Parathyroid adenoma (tissue), 2 donors: ENCODE measurements around the gene CHM.

Experiments used
- H2AFZ ChIP-seq: fragments of 300-600 bp; sonication (generic); one replicate; pipeline ENCODE4 v1.7.0; 2017; ENCODE audit warnings: antibody characterized with exemption, mild to moderate bottlenecking
- H3K27ac ChIP-seq: fragments of 300-600 bp; sonication (generic); one replicate; pipeline ENCODE4 v1.7.0; 2017
- H3K27me3 ChIP-seq: fragments of 300-600 bp; sonication (generic); one replicate; pipeline ENCODE4 v1.7.0; 2017; ENCODE audit warnings: low read length; ENCODE audit not compliant: control insufficient read depth, insufficient read depth
- H3K36me3 ChIP-seq: fragments of 300-600 bp; sonication (generic); one replicate; pipeline ENCODE4 v1.7.0; 2017; ENCODE audit warnings: low read length; ENCODE audit not compliant: control insufficient read depth, insufficient read depth
- H3K4me1 ChIP-seq: fragments of 300-600 bp; sonication (generic); one replicate; pipeline ENCODE4 v1.7.0; 2017; ENCODE audit warnings: control low read depth
- H3K4me2 ChIP-seq: fragments of 300-600 bp; sonication (generic); one replicate; pipeline ENCODE4 v1.7.0; 2017; ENCODE audit warnings: low read length
- H3K4me3 ChIP-seq: fragments of 300-600 bp; sonication (generic); one replicate; pipeline ENCODE4 v1.7.0; 2017; ENCODE audit warnings: low read depth, low read length
- H3K79me2 ChIP-seq: fragments of 300-600 bp; sonication (generic); one replicate; pipeline ENCODE4 v1.7.0; 2017; ENCODE audit warnings: control low read depth
- H3K9ac ChIP-seq: fragments of 300-600 bp; sonication (generic); one replicate; pipeline ENCODE4 v1.7.0; 2017; ENCODE audit warnings: mild to moderate bottlenecking
- H3K9me3 ChIP-seq: fragments of 300-600 bp; sonication (generic); one replicate; pipeline ENCODE4 v1.7.0; 2017; ENCODE audit warnings: low read length; ENCODE audit not compliant: control insufficient read depth
- CTCF ChIP-seq: fragments of 300-600 bp; sonication (generic); IDR thresholded peaks from one replicate; pipeline ENCODE4 v1.7.0; 2017; ENCODE audit warnings: antibody characterized with exemption, mild to moderate bottlenecking
- donor health status: primary hyperparathyroidism.

The CHM gene

GRCh38 chrX:85897362-85898126 lies 149.8 kb downstream of the CHM start:
- TF ChIP-seq CTCF = no peak
- Histone ChIP-seq H3K27me3 (no peaks in the 10 kb centered on the region), H3K36me3 (no peaks in the 10 kb centered on the region), H3K4me3 (no peak overlapping the region), H3K9me3 (no peaks in the 10 kb centered on the region), H2AFZ (no peak overlapping the region), H3K4me2 (no peak overlapping the region), H3K9ac (no peak overlapping the region), H3K4me1 (no peaks in the 10 kb centered on the region), H3K27ac (no peak overlapping the region), H3K79me2 (no peaks in the 10 kb centered on the region)

- H3K4me3 ChIP-seq = no peak overlapping the region
- H3K27me3 ChIP-seq = no peaks in the 10 kb centered on the region
- no peaks in the 10 kb centered on the region for H3K36me3 ChIP-seq
- H2AFZ ChIP-seq = no peak overlapping the region
- no peak overlapping the region for H3K27ac ChIP-seq
- H3K79me2 ChIP-seq = no peaks in the 10 kb centered on the region
- no peaks in the 10 kb centered on the region for H3K4me1 ChIP-seq
- no peak overlapping the region for H3K9ac ChIP-seq
- no peaks in the 10 kb centered on the region for H3K9me3 ChIP-seq
- no peak overlapping the region for H3K4me2 ChIP-seq
- TF ChIP-seq CTCF = no peak
Measured at GRCh38 chrX:85882601-85883000, 164.8 kb downstream of the CHM start.

- no peaks in the 10 kb centered on the region for H3K27me3 ChIP-seq
- H3K79me2 ChIP-seq = no peaks in the 10 kb centered on the region
- H3K4me3 ChIP-seq = no peak overlapping the region
- H3K36me3 ChIP-seq = no peaks in the 10 kb centered on the region
- no peak for TF ChIP-seq CTCF
- H3K9me3 ChIP-seq = no peaks in the 10 kb centered on the region
- no peaks in the 10 kb centered on the region for H3K4me1 ChIP-seq
- no peak overlapping the region for H3K27ac ChIP-seq
- H2AFZ ChIP-seq = no peak overlapping the region
- no peak overlapping the region for H3K9ac ChIP-seq
- no peak overlapping the region for H3K4me2 ChIP-seq
Measured at GRCh38 chrX:85870585-85870984, 176.8 kb downstream of the CHM start.

GRCh38 chrX:85865324-85865723 lies 182.0 kb downstream of the CHM start:
- TF ChIP-seq CTCF = no peak
- no peak overlapping the region for H2AFZ ChIP-seq

DNA sequence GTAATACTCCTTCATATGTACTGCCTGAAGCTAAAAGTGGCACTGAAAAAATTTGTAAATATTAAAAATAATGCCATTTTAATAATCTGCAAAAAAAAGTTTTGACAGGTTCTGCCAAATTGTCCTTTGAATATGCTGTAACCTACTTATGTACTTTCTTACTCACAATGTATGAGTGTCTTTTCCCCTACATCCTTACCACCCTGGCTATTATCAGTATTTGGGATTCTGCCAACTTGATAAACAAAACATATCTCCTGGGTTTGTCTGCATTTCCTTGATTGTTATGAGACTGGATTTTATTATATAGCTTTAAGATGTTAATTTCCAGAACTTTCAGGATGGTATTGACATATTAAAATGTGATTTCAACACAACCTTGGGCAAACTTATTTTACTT lies 187.9 kb downstream of the CHM start:
- H2AFZ ChIP-seq = no peak overlapping the region
- H3K27me3 ChIP-seq = no peaks in the 10 kb centered on the region
- no peak overlapping the region for H3K9ac ChIP-seq
- H3K27ac ChIP-seq = no peak overlapping the region
- H3K4me2 ChIP-seq = no peak overlapping the region
- no peak overlapping the region for H3K4me3 ChIP-seq
- H3K79me2 ChIP-seq = no peaks in the 10 kb centered on the region
- no peaks in the 10 kb centered on the region for H3K4me1 ChIP-seq
- no peaks in the 10 kb centered on the region for H3K36me3 ChIP-seq
- no peak for TF ChIP-seq CTCF
- H3K9me3 ChIP-seq = no peaks in the 10 kb centered on the region

More at GRCh38 chrX:85865324-85865723, 182.0 kb downstream of the CHM start:
- Histone ChIP-seq H3K27me3 (no peaks in the 10 kb centered on the region), H3K36me3 (no peaks in the 10 kb centered on the region), H3K4me3 (no peak overlapping the region), H3K9me3 (no peaks in the 10 kb centered on the region), H3K79me2 (no peaks in the 10 kb centered on the region), H3K9ac (no peak overlapping the region), H3K27ac (no peak overlapping the region), H3K4me1 (no peaks in the 10 kb centered on the region), H3K4me2 (no peak overlapping the region)
